ENCODE results near the gene SIGLEC1. TPM values are rescaled to one million over a fixed set of nuclear protein-coding genes. Genes with fewer than 3 reads are reported as not detected.
A peak's percentile ranks its signal among the peaks of the same experiment; 100 is the strongest.

SIGLEC1 gene
- total RNA-seq, 4 donors from 2014 or later, result 5.2 to 33.9 (median 13.1) TPM

- peaks cover 0 to 74% (median 27%) of the 10 kb centered on the region in 4 donors for H3K4me1 ChIP-seq
- H3K27me3 ChIP-seq, result no peaks in the 10 kb centered on the region
- WGBS, 2 donors, result 66 to 84% methylated on average over 2 of the region's 2 CpGs
- no peak overlapping the region for H3K4me3 ChIP-seq
- peak overlapping the region in 2 of 4 donors; percentile 76 to 84 for H3K27ac ChIP-seq
- peaks cover 0 to 23% (median 0%) of the 10 kb centered on the region in 3 donors for H3K36me3 ChIP-seq
- H3K9me3 ChIP-seq, result no peaks in the 10 kb centered on the region
- no peak for DNase-seq (ENCODE audit: low spot score in 2 of 2)
- TF ChIP-seq EP300 (IDR thresholded peaks at IDR 0.05) (peak in 1 of 2 donors; percentile 21), POLR2A (IDR thresholded peaks at IDR 0.05) (no peak), CTCF (IDR thresholded peaks at IDR 0.05) (no peak)
These were observed 44.9 kb upstream of the SIGLEC1 start for GRCh38 chr20:3757268-3757667.

GRCh38 chr20:3755814-3756480, 43.5 kb upstream of the SIGLEC1 start:
- Histone ChIP-seq H3K27me3 (peaks cover 0 to 5% of the 10 kb centered on the region in 2 donors), H3K4me1 (peaks cover 0 to 85% (median 27%) of the 10 kb centered on the region in 4 donors), H3K27ac (peak overlapping the region; percentile 26 to 84 (median 60)), H3K9me3 (no peaks in the 10 kb centered on the region), H3K36me3 (peaks cover 0 to 34% (median 0%) of the 10 kb centered on the region in 3 donors), H3K4me3 (no peak overlapping the region)
- 60 to 67% methylated on average over 4 of the region's 5 CpGs for WGBS, 2 donors
- no peak for DNase-seq (ENCODE audit: low spot score in 2 of 2)
- TF ChIP-seq POLR2A (IDR thresholded peaks at IDR 0.05), result no peak
- no peak for TF ChIP-seq CTCF (IDR thresholded peaks at IDR 0.05)
- peak in 1 of 2 donors; percentile 73 for TF ChIP-seq EP300 (IDR thresholded peaks at IDR 0.05)

GRCh38 chr20:3755269-3755668, 42.9 kb upstream of the SIGLEC1 start:
- TF ChIP-seq EP300 (IDR thresholded peaks at IDR 0.05) (no peak), CTCF (IDR thresholded peaks at IDR 0.05) (no peak), POLR2A (IDR thresholded peaks at IDR 0.05) (no peak)
- DNase-seq (ENCODE audit: low spot score in 2 of 2), result no peak
- Histone ChIP-seq H3K9me3 (no peaks in the 10 kb centered on the region), H3K4me3 (no peak overlapping the region), H3K4me1 (peaks cover 0 to 85% (median 27%) of the 10 kb centered on the region in 4 donors), H3K27ac (peak overlapping the region in 3 of 4 donors; percentile 26 to 84 (median 80)), H3K36me3 (peaks cover 0 to 41% (median 0%) of the 10 kb centered on the region in 3 donors), H3K27me3 (peaks cover 0 to 8% of the 10 kb centered on the region in 2 donors)
- WGBS, 2 donors, result 94 to 100% methylated on average over 1 to 6 of the region's 7 CpGs

- H3K27ac ChIP-seq, result peak overlapping the region in 3 of 4 donors; percentile 18 to 84 (median 80)
- DNase-seq (ENCODE audit: low spot score in 2 of 2), result no peak
- H3K9me3 ChIP-seq, result no peaks in the 10 kb centered on the region
- H3K27me3 ChIP-seq, result peaks cover 0 to 8% of the 10 kb centered on the region in 2 donors
- H3K36me3 ChIP-seq, result peaks cover 0 to 50% (median 0%) of the 10 kb centered on the region in 3 donors
- peaks cover 0 to 86% (median 23%) of the 10 kb centered on the region in 4 donors for H3K4me1 ChIP-seq
- H3K4me3 ChIP-seq, result no peak overlapping the region
- WGBS, 2 donors, result 87 to 97% methylated on average over 12 to 16 of the region's 16 CpGs
- TF ChIP-seq CTCF (IDR thresholded peaks at IDR 0.05), result no peak
- no peak for TF ChIP-seq EP300 (IDR thresholded peaks at IDR 0.05)
- TF ChIP-seq POLR2A (IDR thresholded peaks at IDR 0.05), result no peak
These were observed 41.9 kb upstream of the SIGLEC1 start for GRCh38 chr20:3754276-3754630.
